ENCODE data around the gene DNAH17. TPM values are rescaled to one million over a fixed set of nuclear protein-coding genes. Genes with fewer than 3 reads are reported as not detected.

DNAH17 gene
- polyA plus RNA-seq, 1 of the 3 experiments (the other 2 are of a cell fraction): not detected

- H3K36me3 ChIP-seq (replicated peaks in 1 of 2; ENCODE audit: control insufficient read depth in 1 of 2, insufficient read depth in 2 of 2, low read length in 1 of 2): no peaks in the 10 kb centered on the region
- ChIA-PET CTCF (interaction anchor here (1.6 to 12.1 kb wide), 4 partner anchors 184 to 251 kb away, joined by 3 to 351 read pairs (median 6); no protein-coding TSS in a partner anchor), POLR2A (no interaction called here)
- no peak overlapping the region for H2AFZ ChIP-seq (ENCODE audit: low read depth)
- H3K9ac ChIP-seq: no peak overlapping the region
- H3K27ac ChIP-seq (ENCODE audit: low read depth in 2 of 2, low read length in 1 of 2): no peak overlapping the region
- DNase-seq: no peak
- H4K20me1 ChIP-seq (ENCODE audit: insufficient read depth): no peaks in the 10 kb centered on the region
- H3K4me1 ChIP-seq (ENCODE audit: control insufficient read depth in 1 of 2, insufficient read depth in 2 of 2, low read depth in 1 of 2, low read length in 1 of 2): peaks cover 0 to 20% of the 10 kb centered on the region in 2 experiments; a peak in 1 of 4 replicates
- TF ChIP-seq, protein P1, sequence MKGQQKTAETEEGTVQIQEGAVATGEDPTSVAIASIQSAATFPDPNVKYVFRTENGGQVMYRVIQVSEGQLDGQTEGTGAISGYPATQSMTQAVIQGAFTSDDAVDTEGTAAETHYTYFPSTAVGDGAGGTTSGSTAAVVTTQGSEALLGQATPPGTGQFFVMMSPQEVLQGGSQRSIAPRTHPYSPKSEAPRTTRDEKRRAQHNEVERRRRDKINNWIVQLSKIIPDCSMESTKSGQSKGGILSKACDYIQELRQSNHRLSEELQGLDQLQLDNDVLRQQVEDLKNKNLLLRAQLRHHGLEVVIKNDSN (IDR thresholded peaks at IDR 0.05; ENCODE audit: borderline replicate concordance, low read depth): no peak
- TF ChIP-seq RAD21 (IDR thresholded peaks at IDR 0.05; ENCODE audit: low read length) (no peak), NRF1 (IDR thresholded peaks at IDR 0.05; ENCODE audit: low read depth, low read length) (no peak), TEAD4 (IDR thresholded peaks at IDR 0.05; ENCODE audit: borderline replicate concordance, insufficient read depth) (no peak), SIN3A (IDR thresholded peaks at IDR 0.05; ENCODE audit: borderline replicate concordance, low read depth, low read length) (no peak), MAX (IDR thresholded peaks at IDR 0.05; ENCODE audit: low read depth) (no peak), ELF1 (IDR thresholded peaks at IDR 0.05) (no peak), TCF12 (IDR thresholded peaks at IDR 0.05) (no peak), GATA2 (CRISPR knock-in tag; IDR thresholded peaks at IDR 0.05) (no peak), ZBTB33 (IDR thresholded peaks at IDR 0.05; ENCODE audit: borderline replicate concordance, low read depth) (no peak), MEF2A (IDR thresholded peaks at IDR 0.05; ENCODE audit: borderline replicate concordance, low read depth) (no peak), TAF1 (IDR thresholded peaks at IDR 0.05; ENCODE audit: borderline replicate concordance, low read depth, low read length) (no peak), YY1 (IDR thresholded peaks at IDR 0.05; ENCODE audit: low read depth) (no peak), EZH2phosphoT487 (IDR thresholded peaks at IDR 0.05; ENCODE audit: borderline replicate concordance, low read depth) (no peak), EP300 (IDR thresholded peaks at IDR 0.05; ENCODE audit: borderline replicate concordance in 1 of 2, low read depth in 1 of 2, low read length in 1 of 2) (no peak), POLR2AphosphoS5 (IDR thresholded peaks at IDR 0.05; ENCODE audit: low read depth, low read length) (no peak), GABPA (IDR thresholded peaks at IDR 0.05; ENCODE audit: low read depth) (no peak), USF2 (IDR thresholded peaks at IDR 0.05; ENCODE audit: borderline replicate concordance, low read depth, low read length) (no peak)
- TF ChIP-seq, protein P2, sequence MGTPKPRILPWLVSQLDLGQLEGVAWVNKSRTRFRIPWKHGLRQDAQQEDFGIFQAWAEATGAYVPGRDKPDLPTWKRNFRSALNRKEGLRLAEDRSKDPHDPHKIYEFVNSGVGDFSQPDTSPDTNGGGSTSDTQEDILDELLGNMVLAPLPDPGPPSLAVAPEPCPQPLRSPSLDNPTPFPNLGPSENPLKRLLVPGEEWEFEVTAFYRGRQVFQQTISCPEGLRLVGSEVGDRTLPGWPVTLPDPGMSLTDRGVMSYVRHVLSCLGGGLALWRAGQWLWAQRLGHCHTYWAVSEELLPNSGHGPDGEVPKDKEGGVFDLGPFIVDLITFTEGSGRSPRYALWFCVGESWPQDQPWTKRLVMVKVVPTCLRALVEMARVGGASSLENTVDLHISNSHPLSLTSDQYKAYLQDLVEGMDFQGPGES (IDR thresholded peaks at IDR 0.05; ENCODE audit: low read depth, low read length): no peak
- H3K27me3 ChIP-seq (ENCODE audit: insufficient read depth): no peaks in the 10 kb centered on the region
- no peaks in the 10 kb centered on the region for H3K9me2 ChIP-seq
- H3K79me2 ChIP-seq (ENCODE audit: insufficient read depth): no peaks in the 10 kb centered on the region
- no peak overlapping the region for H3K4me2 ChIP-seq
- WGBS (ENCODE audit: low lambda C conversion rate): 80% methylated on average over 20 of the region's 22 CpGs
- no peaks in the 10 kb centered on the region for H3K9me3 ChIP-seq
- H3F3A ChIP-seq (replicated peaks; ENCODE audit: insufficient read depth): no peaks in the 10 kb centered on the region
- no peak overlapping the region for H3K4me3 ChIP-seq (ENCODE audit: low read depth in 2 of 2, low read length in 1 of 2)
Measured at GRCh38 chr17:78494696-78495330, 82.4 kb downstream of the DNAH17 start.

Measured in SK-N-SH (cell line).